H1 (cell line): ENCODE results near the gene MKLN1. TPM values are rescaled to one million over a fixed set of nuclear protein-coding genes. Genes with fewer than 3 reads are reported as not detected.

Source experiments
- KDM4A ChIP-seq: IDR thresholded peaks from one replicate; pipeline ENCODE4 v1.7.1; 2012; ENCODE audit warnings: low read depth, mild to moderate bottlenecking, moderate library complexity, low read length, inconsistent platforms; ENCODE audit not compliant: severe bottlenecking
- polyA plus RNA-seq, 7 experiments: library from polyadenylated mRNA; depleted of rRNA in 3 of 7; stranded (reverse) in 5 of 7; unstranded in 2 of 7; fragments of >200 nt in 5 of 7; fragments of 200-250 nt in 2 of 7; gene quantifications; 1 replicate in 5 of 7; 2 replicates in 1 of 7; 4 replicates in 1 of 7; pipeline versions ENCODE4 v1.2.1 to v1.2.3, GENCODE V29; 2011 to 2013; ENCODE audit warnings: missing spikeins in 2 of 7, mixed read lengths in 2 of 7
- total RNA-seq: library from RNA; stranded (reverse); fragmentation: NEBNext Ultra II Directional; extraction: Animal tissue kit (Norgen Biotek cat#: 25700); gene quantifications from 2 replicates; pipeline ENCODE4 v1.2.1, GENCODE V29; 2021
- TF ChIP-seq, protein P1 (sequence below): fragments of 300-600 bp; sonication (generic); IDR thresholded peaks from 2 replicates; pipeline ENCODE4 v1.7.1; 2012; ENCODE audit warnings: low read length, moderate library complexity, mild to moderate bottlenecking, inconsistent platforms; ENCODE audit not compliant: insufficient replicate concordance
- TF ChIP-seq, protein P2 (sequence below), 3 experiments: IDR thresholded peaks; 1 replicate in 2 of 3; 2 replicates in 1 of 3; pipeline versions ENCODE4 v1.5.1 to v1.6.1; 2011; ENCODE audit warnings: low read length in 3 of 3, mild to moderate bottlenecking in 3 of 3, inconsistent platforms in 2 of 3, low read depth in 1 of 3, moderate library complexity in 1 of 3; ENCODE audit not compliant: insufficient read depth in 1 of 3; ENCODE audit errors: control extremely low read depth in 1 of 3

The MKLN1 gene
- total and polyA plus RNA-seq, 2 of the 8 experiments (the other 6 are each of a cell fraction or from before 2014, with no cell fraction given), result 22.3 to 50.9 TPM

DNA sequence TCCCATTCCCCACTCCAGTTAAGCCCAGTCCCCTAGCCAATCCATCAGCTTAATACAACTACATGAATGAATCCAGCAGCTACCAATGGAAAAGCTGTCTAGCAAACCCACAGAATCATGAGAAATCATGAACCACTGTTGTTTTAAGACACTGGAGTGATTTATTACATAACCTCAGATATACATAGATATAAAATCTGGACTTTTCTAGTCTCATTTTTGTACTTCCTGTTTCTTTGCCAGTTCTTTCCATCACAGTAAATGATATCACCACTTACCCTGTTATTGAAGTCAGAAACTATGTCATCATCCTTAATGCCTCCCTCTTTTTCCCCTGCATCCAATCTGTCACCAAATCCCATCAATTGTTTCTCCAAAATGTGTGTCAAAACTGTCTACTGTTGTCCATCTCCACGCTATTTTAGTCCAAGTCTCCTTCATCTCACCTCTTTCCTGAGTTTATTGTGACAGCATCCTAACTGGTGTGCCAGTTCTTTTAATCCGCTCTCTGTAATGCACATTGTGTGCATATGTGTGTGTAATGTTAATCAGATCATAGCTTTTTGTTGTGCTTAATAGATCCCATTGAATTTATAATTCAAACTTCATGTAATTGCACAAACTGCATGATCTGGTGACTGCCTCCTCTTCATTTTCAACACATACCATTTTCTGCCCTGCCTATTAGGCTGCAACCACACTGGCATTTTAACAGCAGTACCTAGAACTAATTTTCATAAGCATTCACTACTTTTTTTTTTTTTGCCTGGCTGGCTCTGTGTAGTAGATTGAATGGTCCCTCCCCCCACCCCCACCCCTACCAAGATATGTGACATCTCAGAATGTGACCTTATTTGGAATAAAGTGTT, 56.0 kb downstream of the MKLN1 start (continued):
- TF ChIP-seq, protein P1, sequence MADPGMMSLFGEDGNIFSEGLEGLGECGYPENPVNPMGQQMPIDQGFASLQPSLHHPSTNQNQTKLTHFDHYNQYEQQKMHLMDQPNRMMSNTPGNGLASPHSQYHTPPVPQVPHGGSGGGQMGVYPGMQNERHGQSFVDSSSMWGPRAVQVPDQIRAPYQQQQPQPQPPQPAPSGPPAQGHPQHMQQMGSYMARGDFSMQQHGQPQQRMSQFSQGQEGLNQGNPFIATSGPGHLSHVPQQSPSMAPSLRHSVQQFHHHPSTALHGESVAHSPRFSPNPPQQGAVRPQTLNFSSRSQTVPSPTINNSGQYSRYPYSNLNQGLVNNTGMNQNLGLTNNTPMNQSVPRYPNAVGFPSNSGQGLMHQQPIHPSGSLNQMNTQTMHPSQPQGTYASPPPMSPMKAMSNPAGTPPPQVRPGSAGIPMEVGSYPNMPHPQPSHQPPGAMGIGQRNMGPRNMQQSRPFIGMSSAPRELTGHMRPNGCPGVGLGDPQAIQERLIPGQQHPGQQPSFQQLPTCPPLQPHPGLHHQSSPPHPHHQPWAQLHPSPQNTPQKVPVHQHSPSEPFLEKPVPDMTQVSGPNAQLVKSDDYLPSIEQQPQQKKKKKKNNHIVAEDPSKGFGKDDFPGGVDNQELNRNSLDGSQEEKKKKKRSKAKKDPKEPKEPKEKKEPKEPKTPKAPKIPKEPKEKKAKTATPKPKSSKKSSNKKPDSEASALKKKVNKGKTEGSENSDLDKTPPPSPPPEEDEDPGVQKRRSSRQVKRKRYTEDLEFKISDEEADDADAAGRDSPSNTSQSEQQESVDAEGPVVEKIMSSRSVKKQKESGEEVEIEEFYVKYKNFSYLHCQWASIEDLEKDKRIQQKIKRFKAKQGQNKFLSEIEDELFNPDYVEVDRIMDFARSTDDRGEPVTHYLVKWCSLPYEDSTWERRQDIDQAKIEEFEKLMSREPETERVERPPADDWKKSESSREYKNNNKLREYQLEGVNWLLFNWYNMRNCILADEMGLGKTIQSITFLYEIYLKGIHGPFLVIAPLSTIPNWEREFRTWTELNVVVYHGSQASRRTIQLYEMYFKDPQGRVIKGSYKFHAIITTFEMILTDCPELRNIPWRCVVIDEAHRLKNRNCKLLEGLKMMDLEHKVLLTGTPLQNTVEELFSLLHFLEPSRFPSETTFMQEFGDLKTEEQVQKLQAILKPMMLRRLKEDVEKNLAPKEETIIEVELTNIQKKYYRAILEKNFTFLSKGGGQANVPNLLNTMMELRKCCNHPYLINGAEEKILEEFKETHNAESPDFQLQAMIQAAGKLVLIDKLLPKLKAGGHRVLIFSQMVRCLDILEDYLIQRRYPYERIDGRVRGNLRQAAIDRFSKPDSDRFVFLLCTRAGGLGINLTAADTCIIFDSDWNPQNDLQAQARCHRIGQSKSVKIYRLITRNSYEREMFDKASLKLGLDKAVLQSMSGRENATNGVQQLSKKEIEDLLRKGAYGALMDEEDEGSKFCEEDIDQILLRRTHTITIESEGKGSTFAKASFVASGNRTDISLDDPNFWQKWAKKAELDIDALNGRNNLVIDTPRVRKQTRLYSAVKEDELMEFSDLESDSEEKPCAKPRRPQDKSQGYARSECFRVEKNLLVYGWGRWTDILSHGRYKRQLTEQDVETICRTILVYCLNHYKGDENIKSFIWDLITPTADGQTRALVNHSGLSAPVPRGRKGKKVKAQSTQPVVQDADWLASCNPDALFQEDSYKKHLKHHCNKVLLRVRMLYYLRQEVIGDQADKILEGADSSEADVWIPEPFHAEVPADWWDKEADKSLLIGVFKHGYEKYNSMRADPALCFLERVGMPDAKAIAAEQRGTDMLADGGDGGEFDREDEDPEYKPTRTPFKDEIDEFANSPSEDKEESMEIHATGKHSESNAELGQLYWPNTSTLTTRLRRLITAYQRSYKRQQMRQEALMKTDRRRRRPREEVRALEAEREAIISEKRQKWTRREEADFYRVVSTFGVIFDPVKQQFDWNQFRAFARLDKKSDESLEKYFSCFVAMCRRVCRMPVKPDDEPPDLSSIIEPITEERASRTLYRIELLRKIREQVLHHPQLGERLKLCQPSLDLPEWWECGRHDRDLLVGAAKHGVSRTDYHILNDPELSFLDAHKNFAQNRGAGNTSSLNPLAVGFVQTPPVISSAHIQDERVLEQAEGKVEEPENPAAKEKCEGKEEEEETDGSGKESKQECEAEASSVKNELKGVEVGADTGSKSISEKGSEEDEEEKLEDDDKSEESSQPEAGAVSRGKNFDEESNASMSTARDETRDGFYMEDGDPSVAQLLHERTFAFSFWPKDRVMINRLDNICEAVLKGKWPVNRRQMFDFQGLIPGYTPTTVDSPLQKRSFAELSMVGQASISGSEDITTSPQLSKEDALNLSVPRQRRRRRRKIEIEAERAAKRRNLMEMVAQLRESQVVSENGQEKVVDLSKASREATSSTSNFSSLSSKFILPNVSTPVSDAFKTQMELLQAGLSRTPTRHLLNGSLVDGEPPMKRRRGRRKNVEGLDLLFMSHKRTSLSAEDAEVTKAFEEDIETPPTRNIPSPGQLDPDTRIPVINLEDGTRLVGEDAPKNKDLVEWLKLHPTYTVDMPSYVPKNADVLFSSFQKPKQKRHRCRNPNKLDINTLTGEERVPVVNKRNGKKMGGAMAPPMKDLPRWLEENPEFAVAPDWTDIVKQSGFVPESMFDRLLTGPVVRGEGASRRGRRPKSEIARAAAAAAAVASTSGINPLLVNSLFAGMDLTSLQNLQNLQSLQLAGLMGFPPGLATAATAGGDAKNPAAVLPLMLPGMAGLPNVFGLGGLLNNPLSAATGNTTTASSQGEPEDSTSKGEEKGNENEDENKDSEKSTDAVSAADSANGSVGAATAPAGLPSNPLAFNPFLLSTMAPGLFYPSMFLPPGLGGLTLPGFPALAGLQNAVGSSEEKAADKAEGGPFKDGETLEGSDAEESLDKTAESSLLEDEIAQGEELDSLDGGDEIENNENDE, result no peak
- no peak for TF ChIP-seq KDM4A
- TF ChIP-seq, protein P2, sequence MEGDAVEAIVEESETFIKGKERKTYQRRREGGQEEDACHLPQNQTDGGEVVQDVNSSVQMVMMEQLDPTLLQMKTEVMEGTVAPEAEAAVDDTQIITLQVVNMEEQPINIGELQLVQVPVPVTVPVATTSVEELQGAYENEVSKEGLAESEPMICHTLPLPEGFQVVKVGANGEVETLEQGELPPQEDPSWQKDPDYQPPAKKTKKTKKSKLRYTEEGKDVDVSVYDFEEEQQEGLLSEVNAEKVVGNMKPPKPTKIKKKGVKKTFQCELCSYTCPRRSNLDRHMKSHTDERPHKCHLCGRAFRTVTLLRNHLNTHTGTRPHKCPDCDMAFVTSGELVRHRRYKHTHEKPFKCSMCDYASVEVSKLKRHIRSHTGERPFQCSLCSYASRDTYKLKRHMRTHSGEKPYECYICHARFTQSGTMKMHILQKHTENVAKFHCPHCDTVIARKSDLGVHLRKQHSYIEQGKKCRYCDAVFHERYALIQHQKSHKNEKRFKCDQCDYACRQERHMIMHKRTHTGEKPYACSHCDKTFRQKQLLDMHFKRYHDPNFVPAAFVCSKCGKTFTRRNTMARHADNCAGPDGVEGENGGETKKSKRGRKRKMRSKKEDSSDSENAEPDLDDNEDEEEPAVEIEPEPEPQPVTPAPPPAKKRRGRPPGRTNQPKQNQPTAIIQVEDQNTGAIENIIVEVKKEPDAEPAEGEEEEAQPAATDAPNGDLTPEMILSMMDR (IDR thresholded peaks at IDR 0.05; ENCODE audit: control extremely low read depth in 1 of 3, insufficient read depth in 1 of 3, low read depth in 1 of 3, low read length in 3 of 3), result no peak
